H1 (cell line): Measurements from ENCODE around the gene TMPRSS3. TPM values are rescaled to one million over a fixed set of nuclear protein-coding genes. Genes with fewer than 3 reads are reported as not detected.

Source experiments
- CTCF ChIA-PET: fragments of 300-600 bp; sonication (Branson Sonifier 250); formaldehyde crosslinking; loops from one replicate; lab custom pipeline; 2021; ENCODE audit not compliant: partially characterized antibody; lab: Charles Lee
- POLR2A ChIA-PET: fragments of 300-600 bp; sonication (Branson Sonifier 250); formaldehyde crosslinking; loops from one replicate; lab custom pipeline; 2021; ENCODE audit warnings: inconsistent platforms; ENCODE audit not compliant: partially characterized antibody; lab: Charles Lee
- DNase-seq, 2 experiments: peaks; one replicate each; pipeline versions ENCODE4 v3.0.0 to v3.0.0-alpha.2; 2010 to 2022; ENCODE audit warnings: low spot score in 2 of 2, low read depth in 1 of 2, mixed read lengths in 1 of 2
- FAIRE-seq: peaks from 2 replicates; lab custom pipeline; 2011; peaks lifted over from hg19 to GRCh38; lab: Jason Lieb, UNC
- H2AFZ ChIP-seq: 2 replicates; pipeline ENCODE4 v1.8.1; 2012; ENCODE audit warnings: low read length, inconsistent platforms
- H2AK5ac ChIP-seq: 2 replicates; pipeline ENCODE4 v1.6.1; 2013; ENCODE audit warnings: low read depth, low read length
- H2BK120ac ChIP-seq: replicated peaks from 2 replicates; pipeline ENCODE3; 2013; ENCODE audit warnings: low read depth, low read length, inconsistent platforms
- H2BK12ac ChIP-seq: 2 replicates; pipeline ENCODE4 v1.6.1; 2013; ENCODE audit warnings: low read depth, low read length
- H2BK15ac ChIP-seq: 2 replicates; pipeline ENCODE4 v1.6.1; 2013; ENCODE audit warnings: low read length
- H2BK20ac ChIP-seq: 2 replicates; pipeline ENCODE4 v1.6.1; 2013; ENCODE audit warnings: low read length
- H2BK5ac ChIP-seq: 2 replicates; pipeline ENCODE4 v1.6.1; 2013; ENCODE audit warnings: low read depth, low read length
- H3K14ac ChIP-seq: 2 replicates; pipeline ENCODE4 v1.6.1; 2013; ENCODE audit warnings: inconsistent platforms; ENCODE audit not compliant: insufficient read length
- H3K18ac ChIP-seq: 2 replicates; pipeline ENCODE4 v1.6.1; 2013; ENCODE audit warnings: low read length; ENCODE audit errors: extremely low read depth
- H3K23ac ChIP-seq: 2 replicates; pipeline ENCODE4 v1.6.1; 2013; ENCODE audit warnings: inconsistent platforms; ENCODE audit not compliant: insufficient read length
- H3K23me2 ChIP-seq: 2 replicates; pipeline ENCODE4 v1.6.1; 2013; ENCODE audit warnings: low read depth, low read length
- H3K27ac ChIP-seq: 2 replicates; pipeline ENCODE4 v1.6.1; 2011; ENCODE audit warnings: low read depth, low read length, inconsistent platforms
- H3K27me3 ChIP-seq, 4 experiments: replicated peaks in 1 of 4; 1 replicate in 1 of 4; 2 replicates in 3 of 4; pipeline versions ENCODE4 v1.6.1 to v1.8.1; 2011 to 2013; ENCODE audit warnings: low read length in 3 of 4, mild to moderate bottlenecking in 3 of 4, inconsistent platforms in 2 of 4, mixed read lengths in 2 of 4, moderate library complexity in 1 of 4; ENCODE audit not compliant: control insufficient read depth in 3 of 4, insufficient read depth in 3 of 4; ENCODE audit errors: extremely low read depth in 1 of 4
- H3K36me3 ChIP-seq, 4 experiments: 2 replicates each; pipeline versions ENCODE4 v1.6.1 to v1.8.1; 2011 to 2013; ENCODE audit warnings: mild to moderate bottlenecking in 4 of 4, low read length in 3 of 4, moderate library complexity in 2 of 4, control low read depth in 1 of 4, inconsistent platforms in 1 of 4; ENCODE audit not compliant: insufficient read depth in 4 of 4, control insufficient read depth in 2 of 4
- H3K4ac ChIP-seq: replicated peaks from 2 replicates; pipeline ENCODE3; 2013; ENCODE audit warnings: low read length, low read depth, mixed read lengths, inconsistent platforms; ENCODE audit not compliant: insufficient read length
- H3K4me1 ChIP-seq, 4 experiments: replicated peaks in 1 of 4; 1 replicate in 1 of 4; 2 replicates in 3 of 4; pipeline versions ENCODE4 v1.6.1 to v1.8.1; 2011 to 2013; ENCODE audit warnings: low read length in 3 of 4, inconsistent platforms in 2 of 4, mixed read lengths in 1 of 4; ENCODE audit not compliant: insufficient read depth in 4 of 4, control insufficient read depth in 3 of 4
- H3K4me2 ChIP-seq, 2 experiments: 2 replicates each; pipeline versions ENCODE4 v1.6.1 to v1.8.1; 2011 to 2013; ENCODE audit warnings: low read depth in 2 of 2, low read length in 2 of 2, control low read depth in 1 of 2, inconsistent platforms in 1 of 2, mild to moderate bottlenecking in 1 of 2; ENCODE audit not compliant: insufficient read depth in 1 of 2
- H3K4me3 ChIP-seq, 4 experiments: fragments of 200-600, 300-600 bp in 1 of 4; sonication (generic), shearing (Covaris generic), sonication (Bioruptor Twin) in 1 of 4; 2 replicates each; pipeline versions ENCODE4 v1.5.1 to v1.8.1; 2011 to 2016; ENCODE audit warnings: low read length in 4 of 4, low read depth in 3 of 4, control low read depth in 2 of 4, inconsistent platforms in 2 of 4, mild to moderate bottlenecking in 2 of 4, mixed read lengths in 1 of 4, moderate library complexity in 1 of 4; ENCODE audit not compliant: insufficient read depth in 2 of 4; ENCODE audit errors: extremely low read depth in 1 of 4
- H3K56ac ChIP-seq: replicated peaks from 2 replicates; pipeline ENCODE3; 2013; ENCODE audit warnings: low read depth, mild to moderate bottlenecking, mixed read lengths, low read length, inconsistent platforms; ENCODE audit not compliant: insufficient read length
- H3K79me1 ChIP-seq: 2 replicates; pipeline ENCODE4 v1.6.1; 2013; ENCODE audit warnings: low read depth, low read length, control low read depth
- H3K79me2 ChIP-seq, 2 experiments: 2 replicates each; pipeline versions ENCODE4 v1.6.1 to v1.8.1; 2012 to 2013; ENCODE audit warnings: low read length in 2 of 2, mild to moderate bottlenecking in 2 of 2, inconsistent platforms in 1 of 2; ENCODE audit not compliant: insufficient read depth in 2 of 2, control insufficient read depth in 1 of 2
- H3K9ac ChIP-seq, 4 experiments: replicated peaks in 1 of 4; 1 replicate in 1 of 4; 2 replicates in 3 of 4; pipeline versions ENCODE4 v1.6.1 to v1.8.1; 2011 to 2013; ENCODE audit warnings: low read depth in 3 of 4, low read length in 3 of 4, control low read depth in 2 of 4, mild to moderate bottlenecking in 2 of 4, moderate library complexity in 2 of 4, inconsistent platforms in 1 of 4; ENCODE audit errors: extremely low read depth in 1 of 4
- H3K9me3 ChIP-seq, 2 experiments: 2 replicates each; pipeline versions ENCODE4 v1.6.1 to v1.8.1; 2012 to 2013; ENCODE audit warnings: mild to moderate bottlenecking in 2 of 2, moderate library complexity in 2 of 2, control low read depth in 1 of 2, inconsistent platforms in 1 of 2, low read depth in 1 of 2, low read length in 1 of 2, mixed read lengths in 1 of 2; ENCODE audit not compliant: insufficient read depth in 2 of 2
- H4K20me1 ChIP-seq, 2 experiments: replicated peaks in 1 of 2; 2 replicates each; pipeline versions ENCODE3 to v1.8.1; 2011 to 2013; ENCODE audit warnings: inconsistent platforms in 2 of 2, low read length in 2 of 2, mild to moderate bottlenecking in 1 of 2; ENCODE audit not compliant: insufficient read depth in 2 of 2, control insufficient read depth in 1 of 2
- H4K5ac ChIP-seq: 2 replicates; pipeline ENCODE4 v1.6.1; 2013; ENCODE audit warnings: low read length, low read depth, mixed read lengths, inconsistent platforms; ENCODE audit not compliant: insufficient read length
- H4K8ac ChIP-seq: 2 replicates; pipeline ENCODE4 v1.8.0; 2013; ENCODE audit warnings: mild to moderate bottlenecking, moderate library complexity, low read length, inconsistent platforms; ENCODE audit not compliant: insufficient read depth; ENCODE audit errors: extremely low read depth
- H4K91ac ChIP-seq: replicated peaks from 2 replicates; pipeline ENCODE3; 2013; ENCODE audit warnings: low read length, mixed read lengths, inconsistent platforms; ENCODE audit not compliant: insufficient read length
- WGBS, 2 experiments: shearing (Covaris generic) in 1 of 2; methylation state at CpG; one replicate each; pipeline versions ENCODE4 v1.1.6 to v1.1.7; 2013 to 2015; ENCODE audit warnings: low lambda C conversion rate in 2 of 2, mixed read lengths in 2 of 2, inconsistent platforms in 1 of 2, low coverage in 1 of 2, missing lambda C conversion rate in 1 of 2; ENCODE audit not compliant: insufficient replicate concordance in 2 of 2, insufficient coverage in 1 of 2, insufficient read length in 1 of 2; ENCODE audit errors: extremely low coverage in 1 of 2, missing lambda C conversion rate in 1 of 2; 5-methylcytosine and 5-hydroxymethylcytosine counted together
- polyA plus RNA-seq, 7 experiments: library from polyadenylated mRNA; depleted of rRNA in 3 of 7; stranded (reverse) in 5 of 7; unstranded in 2 of 7; fragments of >200 nt in 5 of 7; fragments of 200-250 nt in 2 of 7; gene quantifications; 1 replicate in 5 of 7; 2 replicates in 1 of 7; 4 replicates in 1 of 7; pipeline versions ENCODE4 v1.2.1 to v1.2.3, GENCODE V29; 2011 to 2013; ENCODE audit warnings: missing spikeins in 2 of 7, mixed read lengths in 2 of 7
- total RNA-seq: library from RNA; stranded (reverse); fragmentation: NEBNext Ultra II Directional; extraction: Animal tissue kit (Norgen Biotek cat#: 25700); gene quantifications from 2 replicates; pipeline ENCODE4 v1.2.1, GENCODE V29; 2021

TMPRSS3 gene
- total and polyA plus RNA-seq, 2 of the 8 experiments (the other 6 are each of a cell fraction or from before 2014, with no cell fraction given), result 0.38 TPM; not detected in 1

DNA sequence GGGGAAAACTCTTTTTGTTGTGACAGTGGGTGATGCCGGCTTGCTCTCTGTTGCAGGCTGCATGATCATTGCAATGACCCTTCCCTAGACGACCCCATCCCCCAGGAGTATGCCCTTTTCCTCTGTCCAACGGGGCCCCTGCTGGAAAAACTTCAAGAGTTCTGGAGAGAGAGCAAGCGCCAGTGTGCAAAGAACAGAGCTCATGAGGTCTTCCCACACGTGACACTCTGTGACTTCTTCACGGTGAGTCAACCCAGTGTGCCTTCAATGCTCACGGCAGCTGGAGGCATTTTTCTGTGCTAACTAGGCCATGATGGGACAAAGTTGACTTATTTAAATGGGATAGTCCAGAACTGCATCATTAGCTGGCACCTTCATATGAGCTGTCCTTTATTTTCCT lies 13.5 kb upstream of the TMPRSS3 start:
- CTCF ChIA-PET, result interaction anchor here (0.6 to 4.2 kb wide), 6 partner anchors 21 to 85 kb away, joined by 3 to 19 read pairs (median 4); no protein-coding TSS in a partner anchor
- Histone ChIP-seq H4K20me1 (peaks cover 0 to 3% of the 10 kb centered on the region in 2 experiments), H2AK5ac (no peak overlapping the region)

More for the DNA sequence above, 13.5 kb upstream of the TMPRSS3 start:
- FAIRE-seq (no peak), DNase-seq (no peak)
- POLR2A ChIA-PET, result interaction anchor here (0.7 kb wide), 1 partner anchor 275 kb away, joined by 3 read pairs; no protein-coding TSS in a partner anchor
- Histone ChIP-seq H4K91ac (no peak overlapping the region), H3K79me1 (no peaks in the 10 kb centered on the region), H2BK12ac (no peak overlapping the region), H3K79me2 (no peaks in the 10 kb centered on the region), H2AFZ (no peak overlapping the region), H3K27me3 (no peaks in the 10 kb centered on the region), H3K23ac (no peak overlapping the region), H3K4me3 (no peak overlapping the region), H2BK5ac (no peak overlapping the region), H3K23me2 (peaks cover 6% of the 10 kb centered on the region), H3K9ac (no peak overlapping the region; a peak in 1 of 7 replicates), H2BK20ac (no peak overlapping the region), H3K4me1 (peaks cover 0 to 2% (median 0%) of the 10 kb centered on the region in 4 experiments; a peak in 1 of 7 replicates), H3K9me3 (no peaks in the 10 kb centered on the region), H3K36me3 (no peaks in the 10 kb centered on the region), H2BK15ac (no peak overlapping the region), H3K27ac (no peak overlapping the region), H3K4ac (no peak overlapping the region), H4K5ac (no peak overlapping the region), H3K18ac (no peak overlapping the region; the same call in 1 of the 2 replicates), H2BK120ac (no peak overlapping the region), H3K56ac (no peak overlapping the region), H4K8ac (no peak overlapping the region), H3K4me2 (no peak overlapping the region), H3K14ac (no peak overlapping the region)
- WGBS, 2 experiments, result 84% methylated on average over 7 of the region's 7 CpGs; no CpG with 5 or more reads in 1 of the 2 experiments
